NB4 (cell line): ENCODE results near the gene LYPD4.

Experiments used
- CTCF ChIP-seq: IDR thresholded peaks from one replicate; pipeline ENCODE4 v1.5.1; 2012; ENCODE audit warnings: low read depth, low read length
- MYC ChIP-seq: IDR thresholded peaks from 2 replicates; pipeline ENCODE4 v1.6.1; 2011; ENCODE audit warnings: low read depth, low read length
- POLR2A ChIP-seq: IDR thresholded peaks from 2 replicates; pipeline ENCODE4 v1.6.1; 2011; ENCODE audit warnings: mild to moderate bottlenecking; ENCODE audit not compliant: insufficient read length; ENCODE audit errors: extremely low read depth
- TF ChIP-seq, protein P1 (sequence below): IDR thresholded peaks from 2 replicates; pipeline ENCODE4 v1.6.1; 2011; ENCODE audit warnings: low read depth, low read length

DNA sequence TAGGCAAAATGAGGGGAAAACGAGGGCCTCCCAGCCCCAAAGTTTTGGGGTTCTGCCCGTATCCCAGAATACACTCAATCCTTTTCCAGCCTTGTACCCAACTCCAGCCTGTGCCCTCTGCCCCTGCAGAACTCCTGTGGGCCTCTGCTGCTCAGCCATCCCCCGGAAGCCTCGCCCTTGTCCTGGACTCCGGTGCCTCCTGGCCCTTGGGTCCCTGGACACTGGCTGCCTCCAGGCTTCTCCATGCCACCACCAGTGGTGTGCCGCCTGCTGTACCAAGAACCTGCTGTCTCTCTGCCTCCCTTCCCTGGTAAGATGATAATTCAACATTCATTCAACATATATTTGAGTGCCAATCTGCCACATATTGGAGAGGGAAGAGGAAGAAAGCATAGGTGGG, 4.2 kb upstream of the LYPD4 start:
- TF ChIP-seq CTCF (no peak), MYC (no peak), POLR2A (no peak)
- TF ChIP-seq, protein P1, sequence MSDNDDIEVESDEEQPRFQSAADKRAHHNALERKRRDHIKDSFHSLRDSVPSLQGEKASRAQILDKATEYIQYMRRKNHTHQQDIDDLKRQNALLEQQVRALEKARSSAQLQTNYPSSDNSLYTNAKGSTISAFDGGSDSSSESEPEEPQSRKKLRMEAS: no peak
